ENCODE results near the gene LCE5A. TPM values are rescaled to one million over a fixed set of nuclear protein-coding genes. Genes with fewer than 3 reads are reported as not detected.
"Not testable (repeated sequence)": the region's sequence is repeated elsewhere in the genome, so short reads cannot be mapped to it uniquely, and the experiment has no call there.

The LCE5A gene
- total and polyA plus RNA-seq, 2 experiments from 2014 or later = not detected

GRCh38 chr1:152486400-152487006 lies 24.1 kb upstream of the LCE5A start:
- Histone ChIP-seq H3K9me3 (ENCODE audit: low read depth) (no peaks in the 10 kb centered on the region), H3K27me3 (no peaks in the 10 kb centered on the region), H3K36me3 (replicated peaks; ENCODE audit: insufficient read depth, low read depth) (no peaks in the 10 kb centered on the region), H4K20me1 (ENCODE audit: insufficient read depth, poor library complexity, severe bottlenecking) (no peaks in the 10 kb centered on the region), H3K79me2 (no peaks in the 10 kb centered on the region), H3K27ac (no peak overlapping the region), H3K4me3 (no peak overlapping the region), H2AFZ (no peak overlapping the region), H3K4me1 (ENCODE audit: insufficient read depth) (no peaks in the 10 kb centered on the region), H3K4me2 (no peak overlapping the region), H3K9me2 (replicated peaks; ENCODE audit: insufficient read depth) (no peaks in the 10 kb centered on the region)
- WGBS (ENCODE audit: low lambda C conversion rate, missing lambda C conversion rate) = 39% methylated on average over 3 of the region's 3 CpGs
- TF ChIP-seq EZH2phosphoT487 (IDR thresholded peaks at IDR 0.05; ENCODE audit: low read depth, severe bottlenecking, unreplicated experiment) (no peak), EZH2 (IDR thresholded peaks at IDR 0.05; ENCODE audit: borderline replicate concordance) (no peak), CTCF (IDR thresholded peaks at IDR 0.05; ENCODE audit: poor library complexity) (no peak)
- no peak for DNase-seq (ENCODE audit: low spot score)

GRCh38 chr1:152487871-152488270 lies 22.7 kb upstream of the LCE5A start:
- no peaks in the 10 kb centered on the region for H3K36me3 ChIP-seq (replicated peaks; ENCODE audit: insufficient read depth, low read depth)
- no peak overlapping the region for H3K27ac ChIP-seq
- H3K27me3 ChIP-seq = no peaks in the 10 kb centered on the region
- H3K4me1 ChIP-seq (ENCODE audit: insufficient read depth) = no peaks in the 10 kb centered on the region
- H3K79me2 ChIP-seq = no peaks in the 10 kb centered on the region
- no peak overlapping the region for H3K4me3 ChIP-seq
- 52% methylated on average over 2 of the region's 2 CpGs for WGBS (ENCODE audit: low lambda C conversion rate, missing lambda C conversion rate)
- DNase-seq (ENCODE audit: low spot score) = no peak
- H4K20me1 ChIP-seq (ENCODE audit: insufficient read depth, poor library complexity, severe bottlenecking) = no peaks in the 10 kb centered on the region
- H3K9me3 ChIP-seq (ENCODE audit: low read depth) = no peaks in the 10 kb centered on the region
- no peak overlapping the region for H2AFZ ChIP-seq
- H3K4me2 ChIP-seq = no peak overlapping the region
- H3K9me2 ChIP-seq (replicated peaks; ENCODE audit: insufficient read depth) = no peaks in the 10 kb centered on the region
- TF ChIP-seq CTCF (IDR thresholded peaks at IDR 0.05; ENCODE audit: poor library complexity) (no peak), EZH2 (IDR thresholded peaks at IDR 0.05; ENCODE audit: borderline replicate concordance) (no peak), EZH2phosphoT487 (IDR thresholded peaks at IDR 0.05; ENCODE audit: low read depth, severe bottlenecking, unreplicated experiment) (no peak)

DNA sequence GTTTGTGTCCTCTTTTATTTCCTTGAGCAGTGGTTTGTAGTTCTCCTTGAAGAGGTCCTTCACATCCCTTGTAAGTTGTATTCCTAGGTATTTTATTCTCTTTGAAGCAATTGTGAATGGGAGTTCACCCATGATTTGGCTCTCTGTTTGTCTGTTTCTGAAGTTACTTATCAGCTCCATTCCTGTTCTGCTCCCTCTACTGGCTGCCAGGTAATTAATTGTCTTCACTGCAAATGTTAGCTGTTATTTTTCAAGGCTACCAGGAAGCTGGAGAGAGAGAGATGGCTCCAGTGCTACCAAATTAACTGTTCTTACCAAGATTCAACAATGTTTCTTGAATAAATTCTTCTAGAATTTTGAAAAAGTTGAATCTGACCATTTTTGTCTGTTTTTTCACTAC lies 19.1 kb upstream of the LCE5A start:
- not testable (repeated sequence) for H4K20me1 ChIP-seq (ENCODE audit: insufficient read depth, poor library complexity, severe bottlenecking); DNase-seq (ENCODE audit: low spot score); H3K4me3 ChIP-seq; H3K27me3 ChIP-seq; H3K9me3 ChIP-seq (ENCODE audit: low read depth); H3K27ac ChIP-seq; H3K4me1 ChIP-seq (ENCODE audit: insufficient read depth); H3K79me2 ChIP-seq; H3K36me3 ChIP-seq (replicated peaks; ENCODE audit: insufficient read depth, low read depth); H3K4me2 ChIP-seq; H3K9me2 ChIP-seq (replicated peaks; ENCODE audit: insufficient read depth); H2AFZ ChIP-seq

DNA sequence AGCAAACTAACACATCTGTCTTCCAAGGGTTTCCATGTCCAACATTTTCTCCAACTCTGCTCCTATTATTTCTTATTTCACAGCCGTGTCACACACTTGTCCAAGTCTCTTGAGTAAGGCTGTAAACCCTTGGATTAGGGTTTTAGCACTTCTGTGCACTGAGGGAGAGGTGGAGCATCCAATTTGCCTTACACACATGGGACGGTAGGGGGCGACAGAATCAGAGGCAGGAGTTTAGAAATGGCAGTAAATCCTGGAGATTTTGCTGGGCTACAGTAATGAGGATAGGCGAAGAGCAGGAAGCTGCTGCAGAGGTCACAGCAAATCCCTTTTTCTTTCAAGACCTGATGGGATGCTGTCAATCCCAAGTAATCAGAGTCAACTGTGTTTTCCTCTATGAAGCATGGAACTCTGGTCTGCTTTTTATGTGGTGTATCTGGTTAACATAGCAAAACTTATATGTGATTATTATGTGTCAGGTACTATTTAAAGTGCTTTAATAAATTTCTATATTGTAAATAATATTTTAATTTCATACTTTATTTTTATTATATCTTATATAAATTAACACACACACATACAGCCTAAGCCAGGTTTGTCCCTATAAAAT lies 15.4 kb upstream of the LCE5A start:
- Histone ChIP-seq H3K36me3 (replicated peaks; ENCODE audit: insufficient read depth, low read depth) (no peaks in the 10 kb centered on the region), H3K27me3 (no peaks in the 10 kb centered on the region), H3K4me2 (no peak overlapping the region), H2AFZ (no peak overlapping the region), H3K9me2 (replicated peaks; ENCODE audit: insufficient read depth) (no peaks in the 10 kb centered on the region), H3K9me3 (ENCODE audit: low read depth) (no peaks in the 10 kb centered on the region), H3K4me3 (no peak overlapping the region), H3K79me2 (no peaks in the 10 kb centered on the region), H3K27ac (no peak overlapping the region), H4K20me1 (ENCODE audit: insufficient read depth, poor library complexity, severe bottlenecking) (no peaks in the 10 kb centered on the region), H3K4me1 (ENCODE audit: insufficient read depth) (no peaks in the 10 kb centered on the region)
- no peak for DNase-seq (ENCODE audit: low spot score)
- 57% methylated on average over 4 of the region's 4 CpGs for WGBS (ENCODE audit: low lambda C conversion rate, missing lambda C conversion rate)
- TF ChIP-seq CTCF (IDR thresholded peaks at IDR 0.05; ENCODE audit: poor library complexity) (no peak), EZH2phosphoT487 (IDR thresholded peaks at IDR 0.05; ENCODE audit: low read depth, severe bottlenecking, unreplicated experiment) (no peak), EZH2 (IDR thresholded peaks at IDR 0.05; ENCODE audit: borderline replicate concordance) (no peak)
